OCI-LY7 (cell line): ENCODE results near the gene PDE10A. TPM values are rescaled to one million over a fixed set of nuclear protein-coding genes. Genes with fewer than 3 reads are reported as not detected.

Source experiments
- BruUV-seq: library from RNA; stranded (reverse); fragments of 400-500 nt; replicated peaks from 2 replicates; lab custom pipeline; 2021; lab: Mats Ljungman, UMichigan
- CTCF ChIA-PET: fragments of 300-600 bp; sonication (Branson Sonifier 250); formaldehyde crosslinking; loops from one replicate; lab custom pipeline; 2022; ENCODE audit warnings: antibody characterized with exemption; ENCODE audit not compliant: unreplicated experiment; lab: Charles Lee
- POLR2A ChIA-PET: fragments of 300-600 bp; sonication (Branson Sonifier 250); formaldehyde crosslinking; loops from one replicate; lab custom pipeline; 2022; ENCODE audit warnings: antibody characterized with exemption; lab: Charles Lee
- DNase-seq: peaks from one replicate; pipeline ENCODE4 v3.0.0-alpha.2; 2015; ENCODE audit warnings: low spot score
- H2AFZ ChIP-seq: fragments of 200-600 bp; sonication (generic), shearing (Covaris generic); 2 replicates; pipeline ENCODE4 v1.6.1; 2014; ENCODE audit warnings: mild to moderate bottlenecking, antibody characterized with exemption, low read length, moderate library complexity
- H3K27ac ChIP-seq: fragments of 200-600 bp; sonication (generic); 2 replicates; pipeline ENCODE4 v1.5.1; 2014; ENCODE audit warnings: mixed run types, low read depth, mild to moderate bottlenecking, moderate library complexity, low read length, inconsistent platforms; ENCODE audit not compliant: poor library complexity, severe bottlenecking
- H3K36me3 ChIP-seq: fragments of 200-600 bp; sonication (generic); 2 replicates; pipeline ENCODE4 v1.6.1; 2014; ENCODE audit warnings: mild to moderate bottlenecking, antibody characterized with exemption, low read length, moderate library complexity, mixed read lengths; ENCODE audit not compliant: insufficient read depth
- H3K4me1 ChIP-seq: fragments of 200-600 bp; sonication (generic); 2 replicates; pipeline ENCODE4 v1.5.1; 2014; ENCODE audit warnings: mild to moderate bottlenecking, low read length; ENCODE audit not compliant: insufficient read depth, poor library complexity, severe bottlenecking
- H3K4me2 ChIP-seq: fragments of 200-600 bp; sonication (generic); 2 replicates; pipeline ENCODE4 v1.6.1; 2014; ENCODE audit warnings: mild to moderate bottlenecking, low read length
- H3K4me3 ChIP-seq: fragments of 200-600 bp; sonication (generic); 2 replicates; pipeline ENCODE4 v1.5.1; 2014; ENCODE audit warnings: mild to moderate bottlenecking, low read depth, low read length; ENCODE audit not compliant: poor library complexity, severe bottlenecking
- H3K79me2 ChIP-seq: fragments of 200-600 bp; sonication (generic); 2 replicates; pipeline ENCODE4 v1.6.1; 2016; ENCODE audit warnings: low read depth, mild to moderate bottlenecking, low read length, moderate library complexity, mixed read lengths; ENCODE audit not compliant: insufficient read depth
- H3K9me2 ChIP-seq: fragments of 200-600 bp; sonication (generic); 2 replicates; pipeline ENCODE4 v1.6.1; 2016; ENCODE audit warnings: mild to moderate bottlenecking, low read length, mixed read lengths; ENCODE audit not compliant: insufficient read depth
- H3K9me3 ChIP-seq: fragments of 200-600 bp; sonication (generic); 2 replicates; pipeline ENCODE4 v1.6.1; 2014; ENCODE audit warnings: mild to moderate bottlenecking, mixed run types, low read length, mixed read lengths
- H4K20me1 ChIP-seq: fragments of 200-600 bp; sonication (generic); 2 replicates; pipeline ENCODE4 v1.6.1; 2014; ENCODE audit warnings: mild to moderate bottlenecking, antibody characterized with exemption, low read length, moderate library complexity, mixed read lengths; ENCODE audit not compliant: insufficient read depth
- EZH2phosphoT487 ChIP-seq: fragments of 200-600 bp; sonication (generic); IDR thresholded peaks from 2 replicates; pipeline ENCODE4 v1.6.1; 2018; ENCODE audit warnings: low read depth, borderline replicate concordance, mild to moderate bottlenecking, mixed run types, antibody characterized with exemption, low read length, moderate library complexity, mixed read lengths
- intact Hi-C: fragments of 100-400 bp; cut with micrococcal nuclease; formaldehyde crosslinking; loops from one replicate; pipeline ENCODE4 v1.10.0; 2022; ENCODE audit not compliant: unreplicated experiment
- total RNA-seq, 2 experiments: library from RNA; depleted of rRNA in 1 of 2; stranded (reverse); fragments of >200 nt in 1 of 2; shearing (Covaris generic) in 1 of 2; gene quantifications; 2 replicates each; pipeline ENCODE4 v1.2.3, GENCODE V29; 2014 to 2022
- TF ChIP-seq, protein P1 (sequence below): fragments of 200-600 bp; sonication (generic); conservative IDR thresholded peaks from 2 replicates; pipeline ENCODE4 v1.5.1; 2014; ENCODE audit warnings: mild to moderate bottlenecking, antibody characterized with exemption, low read length, moderate library complexity, mixed read lengths

Gene PDE10A
- total RNA-seq, 2 experiments from 2014 or later, result not detected

DNA sequence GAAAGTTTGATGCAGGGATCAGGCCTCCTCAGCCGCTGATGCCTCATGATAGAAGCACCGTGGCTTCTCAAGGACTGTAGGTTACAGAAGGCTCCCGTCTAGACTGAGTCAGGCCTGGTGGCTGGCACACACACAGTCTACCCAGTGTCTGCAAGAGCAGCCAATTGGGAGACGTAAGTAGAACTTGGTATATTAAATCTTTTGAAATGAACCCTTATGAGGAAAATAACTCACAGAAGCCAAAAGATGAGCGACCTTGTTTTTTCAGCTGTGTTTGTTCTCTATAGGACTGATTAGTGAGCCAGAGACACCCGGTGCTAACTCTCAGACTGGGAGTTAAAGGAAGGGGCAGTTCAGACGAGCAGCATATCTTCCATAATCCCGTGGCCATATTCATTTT, 5.9 kb upstream of the PDE10A start:
- H3K9me3 ChIP-seq, result no peaks in the 10 kb centered on the region
- no peak overlapping the region for H2AFZ ChIP-seq
- CTCF ChIA-PET, result no interaction called here
- TF ChIP-seq EZH2phosphoT487, result no peak
- TF ChIP-seq, protein P1, sequence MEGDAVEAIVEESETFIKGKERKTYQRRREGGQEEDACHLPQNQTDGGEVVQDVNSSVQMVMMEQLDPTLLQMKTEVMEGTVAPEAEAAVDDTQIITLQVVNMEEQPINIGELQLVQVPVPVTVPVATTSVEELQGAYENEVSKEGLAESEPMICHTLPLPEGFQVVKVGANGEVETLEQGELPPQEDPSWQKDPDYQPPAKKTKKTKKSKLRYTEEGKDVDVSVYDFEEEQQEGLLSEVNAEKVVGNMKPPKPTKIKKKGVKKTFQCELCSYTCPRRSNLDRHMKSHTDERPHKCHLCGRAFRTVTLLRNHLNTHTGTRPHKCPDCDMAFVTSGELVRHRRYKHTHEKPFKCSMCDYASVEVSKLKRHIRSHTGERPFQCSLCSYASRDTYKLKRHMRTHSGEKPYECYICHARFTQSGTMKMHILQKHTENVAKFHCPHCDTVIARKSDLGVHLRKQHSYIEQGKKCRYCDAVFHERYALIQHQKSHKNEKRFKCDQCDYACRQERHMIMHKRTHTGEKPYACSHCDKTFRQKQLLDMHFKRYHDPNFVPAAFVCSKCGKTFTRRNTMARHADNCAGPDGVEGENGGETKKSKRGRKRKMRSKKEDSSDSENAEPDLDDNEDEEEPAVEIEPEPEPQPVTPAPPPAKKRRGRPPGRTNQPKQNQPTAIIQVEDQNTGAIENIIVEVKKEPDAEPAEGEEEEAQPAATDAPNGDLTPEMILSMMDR, result no peak
- no peaks in the 10 kb centered on the region for H4K20me1 ChIP-seq
- no peak overlapping the region for H3K27ac ChIP-seq
- POLR2A ChIA-PET, result no interaction called here
- H3K4me1 ChIP-seq, result no peaks in the 10 kb centered on the region
- no peaks in the 10 kb centered on the region for H3K9me2 ChIP-seq
- BruUV-seq, result no TSS peak
- H3K4me3 ChIP-seq, result no peak overlapping the region
- no peak for DNase-seq
- no peaks in the 10 kb centered on the region for H3K79me2 ChIP-seq
- intact Hi-C loops, result no loop called here
- no peaks in the 10 kb centered on the region for H3K36me3 ChIP-seq
- H3K4me2 ChIP-seq, result no peak overlapping the region

DNA sequence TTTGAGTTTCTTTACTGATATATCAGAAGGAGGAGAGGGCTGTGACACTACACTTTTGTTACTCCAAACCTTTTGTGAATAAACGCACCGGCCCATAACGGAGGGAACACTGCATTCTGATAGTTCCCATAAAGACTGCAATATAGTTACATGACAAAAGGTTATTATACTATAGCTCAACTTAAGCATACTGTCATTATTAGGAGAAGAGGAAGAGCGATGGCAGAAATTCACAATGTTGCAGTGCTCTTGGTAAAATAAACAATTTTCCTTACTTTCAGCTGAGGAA, 2.3 kb upstream of the PDE10A start:
- Histone ChIP-seq H3K36me3 (no peaks in the 10 kb centered on the region), H4K20me1 (no peaks in the 10 kb centered on the region), H3K9me2 (no peaks in the 10 kb centered on the region), H2AFZ (no peak overlapping the region), H3K4me3 (no peak overlapping the region), H3K9me3 (no peaks in the 10 kb centered on the region), H3K27ac (no peak overlapping the region), H3K79me2 (no peaks in the 10 kb centered on the region), H3K4me2 (no peak overlapping the region), H3K4me1 (no peaks in the 10 kb centered on the region)
- ChIA-PET POLR2A (no interaction called here), CTCF (no interaction called here)
- intact Hi-C loops, result no loop called here
- no peak for DNase-seq
- TF ChIP-seq, protein P1, result no peak
- no peak for TF ChIP-seq EZH2phosphoT487
- BruUV-seq, result no TSS peak

DNA sequence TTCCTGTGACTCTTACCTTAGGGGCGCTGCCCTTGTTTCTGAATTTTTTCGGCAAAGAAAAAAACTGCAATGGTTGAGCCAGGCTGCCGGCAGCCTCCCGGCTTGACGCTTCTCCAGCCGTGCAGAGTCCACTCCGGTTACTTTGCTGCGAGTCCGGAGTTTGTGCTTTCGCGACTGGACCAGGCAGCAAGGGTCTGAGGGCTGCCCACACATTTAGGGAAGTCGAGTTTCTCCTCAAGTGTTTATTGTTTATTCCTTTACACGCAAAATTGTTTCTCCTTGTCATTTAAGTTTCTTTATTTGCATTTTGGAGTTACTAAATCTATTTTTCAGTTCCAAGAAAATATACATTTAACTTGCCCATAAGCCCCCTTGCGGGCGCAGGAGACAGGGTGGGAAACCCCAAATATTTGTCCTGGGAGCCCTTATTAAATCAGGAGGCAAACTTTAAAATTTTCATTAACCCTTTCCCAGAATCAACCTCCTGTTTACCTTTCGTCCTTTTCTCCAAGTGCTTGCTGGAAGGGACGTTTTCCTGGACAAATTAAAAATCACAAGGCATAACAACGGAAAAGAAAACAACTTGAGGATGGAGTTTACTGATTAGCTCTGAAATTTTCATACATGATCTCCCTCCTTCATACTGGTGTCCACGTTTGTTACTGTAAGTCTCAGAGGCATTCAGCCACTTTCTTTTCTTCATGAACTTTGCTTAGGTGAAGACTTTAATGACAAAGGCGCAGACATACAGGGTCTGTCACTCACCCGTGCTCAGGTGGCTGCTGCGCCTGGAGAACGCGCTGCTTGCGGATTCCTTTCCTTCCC, 1.7 kb upstream of the PDE10A start:
- no peak overlapping the region for H2AFZ ChIP-seq
- POLR2A ChIA-PET, result no interaction called here
- H3K9me2 ChIP-seq, result no peaks in the 10 kb centered on the region
- H3K9me3 ChIP-seq, result no peaks in the 10 kb centered on the region
- H4K20me1 ChIP-seq, result no peaks in the 10 kb centered on the region
- no peaks in the 10 kb centered on the region for H3K36me3 ChIP-seq
- H3K4me1 ChIP-seq, result no peaks in the 10 kb centered on the region
- CTCF ChIA-PET, result no interaction called here
- no TSS peak for BruUV-seq
- H3K79me2 ChIP-seq, result no peaks in the 10 kb centered on the region
- H3K4me2 ChIP-seq, result no peak overlapping the region
- DNase-seq, result no peak
- H3K27ac ChIP-seq, result no peak overlapping the region
- intact Hi-C loops, result no loop called here
- TF ChIP-seq, protein P1, result no peak
- H3K4me3 ChIP-seq, result no peak overlapping the region
